Fibroblast of gingiva (primary cell): ENCODE data around the gene TRAPPC2.
"Not testable (repeated sequence)": the region's sequence is repeated elsewhere in the genome, so short reads cannot be mapped to it uniquely, and the experiment has no call there.

ENCODE experiments used
- DNase-seq: peaks from one replicate; pipeline ENCODE4 v3.0.0-alpha.2; 2011; ENCODE audit warnings: low read depth

The TRAPPC2 gene

GRCh38 chrX:13698432-13698831, 36.0 kb downstream of the TRAPPC2 start:
- DNase-seq: no peak

GRCh38 chrX:13697976-13698375, 36.4 kb downstream of the TRAPPC2 start:
- no peak for DNase-seq

GRCh38 chrX:13697455-13697854, 37.0 kb downstream of the TRAPPC2 start:
- DNase-seq: peak; percentile 25

GRCh38 chrX:13695601-13696115, 38.8 kb downstream of the TRAPPC2 start:
- no peak for DNase-seq

- DNase-seq: no peak
Observed at GRCh38 chrX:13694983-13695382, 39.4 kb downstream of the TRAPPC2 start.

GRCh38 chrX:13694359-13694758, 40.1 kb downstream of the TRAPPC2 start:
- no peak for DNase-seq

GRCh38 chrX:13693341-13693961, 41.0 kb downstream of the TRAPPC2 start:
- DNase-seq: no peak

- DNase-seq: no peak
Observed at GRCh38 chrX:13692771-13693231, 41.6 kb downstream of the TRAPPC2 start.

- no peak for DNase-seq
Observed at GRCh38 chrX:13691841-13692371, 42.5 kb downstream of the TRAPPC2 start.

- no peak for DNase-seq
Observed at GRCh38 chrX:13690836-13691235, 43.6 kb downstream of the TRAPPC2 start.

GRCh38 chrX:13689741-13690211, 44.6 kb downstream of the TRAPPC2 start:
- peak; percentile 20 for DNase-seq

GRCh38 chrX:13688958-13689740, 45.3 kb downstream of the TRAPPC2 start, which contains the start of gene RAB9A:
RAB9A (plus strand) TSS chrX:13689128; CDS start chrX:13708747, 19,619 bp downstream.
- peak; percentile 68 for DNase-seq

- DNase-seq: no peak
Observed at GRCh38 chrX:13688384-13688957, 45.9 kb downstream of the TRAPPC2 start.

- DNase-seq: no peak
Observed at GRCh38 chrX:13687203-13687602, 47.2 kb downstream of the TRAPPC2 start.

- no peak for DNase-seq
Observed at GRCh38 chrX:13685126-13685763, 49.2 kb downstream of the TRAPPC2 start.

- DNase-seq: peak; percentile 31
Observed at GRCh38 chrX:13684361-13684760, 50.1 kb downstream of the TRAPPC2 start.

- no peak for DNase-seq
Observed at GRCh38 chrX:13681595-13681994, 52.8 kb downstream of the TRAPPC2 start.

- not testable (repeated sequence) for DNase-seq
Observed at GRCh38 chrX:13679700-13680099, 54.7 kb downstream of the TRAPPC2 start.

- no peak for DNase-seq
Observed at GRCh38 chrX:13676885-13677284, 57.5 kb downstream of the TRAPPC2 start.

- no peak for DNase-seq
Observed at GRCh38 chrX:13673016-13673415, 61.4 kb downstream of the TRAPPC2 start.

GRCh38 chrX:13670197-13670596, 64.2 kb downstream of the TRAPPC2 start:
- DNase-seq: no peak

GRCh38 chrX:13669755-13670154, 64.7 kb downstream of the TRAPPC2 start:
- DNase-seq: not testable (repeated sequence)
